ENCODE data around the gene HMGB1. TPM values are rescaled to one million over a fixed set of nuclear protein-coding genes. Genes with fewer than 3 reads are reported as not detected.

Gene HMGB1
- total RNA-seq, 4 donors from 2014 or later: 93.5 to 280 (median 154) TPM

DNA sequence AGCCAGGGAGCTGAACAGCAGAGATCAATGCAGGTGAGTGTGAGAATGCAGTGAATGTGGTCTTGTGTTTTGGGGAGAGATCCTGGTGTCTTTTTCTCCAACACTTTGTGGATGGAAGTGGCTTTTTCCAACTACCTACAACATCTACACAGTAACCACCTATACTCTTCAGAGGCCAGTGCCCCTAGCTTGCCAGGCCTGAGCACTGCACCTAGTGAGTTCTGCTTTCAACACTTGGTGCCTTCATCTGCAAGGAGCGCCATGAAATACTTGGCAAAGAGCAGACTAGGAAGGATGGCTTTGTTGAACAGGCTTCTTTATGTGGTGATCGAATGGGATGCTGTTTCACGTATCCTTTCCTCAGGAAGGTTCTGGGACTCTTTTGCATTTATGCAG is 21.3 kb upstream of the HMGB1 start:
- H3K27ac ChIP-seq: no peak overlapping the region
- H3K27me3 ChIP-seq: no peaks in the 10 kb centered on the region
- H3K36me3 ChIP-seq: no peaks in the 10 kb centered on the region
- H3K4me3 ChIP-seq: no peak overlapping the region
- H3K4me1 ChIP-seq: no peaks in the 10 kb centered on the region
- TF ChIP-seq, protein P1, sequence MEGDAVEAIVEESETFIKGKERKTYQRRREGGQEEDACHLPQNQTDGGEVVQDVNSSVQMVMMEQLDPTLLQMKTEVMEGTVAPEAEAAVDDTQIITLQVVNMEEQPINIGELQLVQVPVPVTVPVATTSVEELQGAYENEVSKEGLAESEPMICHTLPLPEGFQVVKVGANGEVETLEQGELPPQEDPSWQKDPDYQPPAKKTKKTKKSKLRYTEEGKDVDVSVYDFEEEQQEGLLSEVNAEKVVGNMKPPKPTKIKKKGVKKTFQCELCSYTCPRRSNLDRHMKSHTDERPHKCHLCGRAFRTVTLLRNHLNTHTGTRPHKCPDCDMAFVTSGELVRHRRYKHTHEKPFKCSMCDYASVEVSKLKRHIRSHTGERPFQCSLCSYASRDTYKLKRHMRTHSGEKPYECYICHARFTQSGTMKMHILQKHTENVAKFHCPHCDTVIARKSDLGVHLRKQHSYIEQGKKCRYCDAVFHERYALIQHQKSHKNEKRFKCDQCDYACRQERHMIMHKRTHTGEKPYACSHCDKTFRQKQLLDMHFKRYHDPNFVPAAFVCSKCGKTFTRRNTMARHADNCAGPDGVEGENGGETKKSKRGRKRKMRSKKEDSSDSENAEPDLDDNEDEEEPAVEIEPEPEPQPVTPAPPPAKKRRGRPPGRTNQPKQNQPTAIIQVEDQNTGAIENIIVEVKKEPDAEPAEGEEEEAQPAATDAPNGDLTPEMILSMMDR (IDR thresholded peaks at IDR 0.05): no peak
- no peak for TF ChIP-seq POLR2A (IDR thresholded peaks at IDR 0.05)
- no peaks in the 10 kb centered on the region for H3K9me3 ChIP-seq
- no peak for DNase-seq

DNA sequence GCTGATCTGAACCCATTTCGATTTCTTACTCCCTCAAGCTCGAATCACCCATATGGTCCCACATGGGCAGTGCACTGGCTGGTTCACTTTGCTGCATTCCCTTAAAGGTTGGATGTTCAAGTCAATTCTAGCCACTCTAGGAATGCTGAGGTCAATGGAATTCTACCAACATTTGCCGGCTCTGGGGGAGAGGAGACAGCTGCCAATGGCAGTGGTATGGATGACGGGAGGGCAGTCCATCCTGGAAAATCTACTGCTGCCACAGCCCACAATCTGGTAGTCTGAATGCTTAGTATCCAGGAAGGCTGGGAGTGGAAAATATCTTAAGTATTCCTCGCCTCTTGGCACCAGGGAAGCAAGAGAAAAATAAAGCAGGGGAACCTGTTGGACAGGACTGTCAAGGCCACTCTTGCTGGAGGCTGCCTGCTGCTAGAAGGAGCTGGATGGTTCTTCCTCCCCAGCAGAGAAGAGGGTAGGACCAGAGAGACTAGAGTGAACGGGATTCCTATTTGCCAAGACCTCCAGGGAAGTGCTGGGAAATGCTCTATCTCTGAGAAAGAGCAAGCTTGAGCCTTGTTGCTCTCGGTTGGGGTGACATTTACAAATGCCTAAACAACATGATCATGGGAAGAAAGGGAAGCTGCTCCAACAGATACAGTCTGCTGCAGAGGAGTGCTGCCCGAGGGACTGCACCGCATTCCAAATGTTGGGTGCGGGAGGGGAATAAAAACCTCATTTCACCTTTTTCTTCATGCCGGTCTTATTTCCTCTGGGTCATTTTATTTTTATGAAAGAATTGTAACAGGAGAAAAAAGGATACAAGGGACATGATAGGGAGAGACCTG is 20.7 kb upstream of the HMGB1 start:
- H3K27ac ChIP-seq: no peak overlapping the region
- no peak for DNase-seq
- TF ChIP-seq, protein P1 (IDR thresholded peaks at IDR 0.05): no peak
- no peak for TF ChIP-seq POLR2A (IDR thresholded peaks at IDR 0.05)

DNA sequence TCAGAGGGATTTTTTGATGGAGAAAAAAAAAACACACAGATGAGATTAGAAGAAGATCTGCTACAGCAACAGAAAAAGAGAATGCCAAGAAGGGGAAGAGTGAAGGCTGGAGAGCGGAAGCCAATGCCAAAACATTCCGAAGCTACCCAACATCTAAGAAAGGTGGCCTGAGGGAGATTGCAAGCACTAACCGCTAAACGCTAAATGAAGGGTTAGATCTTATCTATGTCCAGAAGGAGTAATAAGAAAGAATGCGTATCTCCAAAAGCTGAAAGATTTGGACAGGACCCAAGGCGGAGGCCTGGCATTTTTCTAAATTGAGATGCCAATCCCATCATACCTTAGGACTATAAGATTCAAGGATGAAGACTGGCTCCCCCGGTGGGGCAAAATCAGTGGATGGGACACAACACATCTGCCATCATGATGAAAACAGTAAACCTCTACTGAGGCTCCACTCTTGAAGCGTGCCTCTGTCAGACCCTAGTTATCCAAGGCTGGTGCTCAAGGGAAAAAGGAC is 15.6 kb upstream of the HMGB1 start:
- Histone ChIP-seq H3K27ac (no peak overlapping the region), H3K9me3 (no peaks in the 10 kb centered on the region), H3K4me3 (no peak overlapping the region), H3K4me1 (no peaks in the 10 kb centered on the region), H3K27me3 (no peaks in the 10 kb centered on the region), H3K36me3 (no peaks in the 10 kb centered on the region)
- no peak for DNase-seq
- no peak for TF ChIP-seq POLR2A (IDR thresholded peaks at IDR 0.05)
- TF ChIP-seq, protein P1 (IDR thresholded peaks at IDR 0.05): no peak

More for the DNA sequence above, 20.7 kb upstream of the HMGB1 start:
- H3K4me1 ChIP-seq: no peaks in the 10 kb centered on the region
- H3K9me3 ChIP-seq: no peaks in the 10 kb centered on the region
- H3K4me3 ChIP-seq: no peak overlapping the region
- H3K36me3 ChIP-seq: no peaks in the 10 kb centered on the region
- no peaks in the 10 kb centered on the region for H3K27me3 ChIP-seq

DNA sequence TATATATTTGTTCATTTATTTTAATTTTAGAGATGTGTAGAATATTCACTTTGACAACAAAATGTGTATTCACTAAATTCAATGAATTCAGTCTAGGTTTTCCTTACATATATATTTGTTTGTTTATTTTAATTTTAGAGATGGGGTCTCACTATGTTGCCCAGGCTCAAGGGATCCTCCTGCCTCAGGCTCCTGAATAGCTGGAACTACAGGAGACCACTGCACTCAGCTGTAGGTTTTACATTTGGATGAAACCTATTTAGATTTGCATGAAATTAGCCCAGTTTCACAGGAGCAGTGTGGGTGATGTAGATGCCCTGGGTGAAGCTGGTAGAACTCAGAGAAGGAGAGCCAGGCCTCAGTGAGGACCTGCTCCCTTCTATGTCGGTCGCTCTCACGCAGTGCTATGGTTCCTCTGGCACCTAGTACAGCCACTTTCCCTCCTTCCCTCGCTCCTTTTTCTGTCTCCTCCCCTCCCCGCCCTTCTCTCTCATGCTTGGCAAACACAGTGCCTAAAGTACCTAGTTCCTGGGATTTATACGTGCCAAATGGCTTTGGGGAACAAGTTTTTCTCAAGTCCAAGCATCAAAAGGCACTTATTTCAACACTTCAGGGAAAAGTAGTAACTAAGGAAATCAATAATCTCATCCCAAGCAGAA is 14.7 kb upstream of the HMGB1 start:
- no peaks in the 10 kb centered on the region for H3K27me3 ChIP-seq
- no peak overlapping the region for H3K4me3 ChIP-seq
- TF ChIP-seq POLR2A (IDR thresholded peaks at IDR 0.05): no peak
- TF ChIP-seq, protein P1 (IDR thresholded peaks at IDR 0.05): no peak
- DNase-seq: no peak
- H3K27ac ChIP-seq: no peak overlapping the region
- H3K4me1 ChIP-seq: no peaks in the 10 kb centered on the region
- no peaks in the 10 kb centered on the region for H3K36me3 ChIP-seq
- H3K9me3 ChIP-seq: no peaks in the 10 kb centered on the region

DNA sequence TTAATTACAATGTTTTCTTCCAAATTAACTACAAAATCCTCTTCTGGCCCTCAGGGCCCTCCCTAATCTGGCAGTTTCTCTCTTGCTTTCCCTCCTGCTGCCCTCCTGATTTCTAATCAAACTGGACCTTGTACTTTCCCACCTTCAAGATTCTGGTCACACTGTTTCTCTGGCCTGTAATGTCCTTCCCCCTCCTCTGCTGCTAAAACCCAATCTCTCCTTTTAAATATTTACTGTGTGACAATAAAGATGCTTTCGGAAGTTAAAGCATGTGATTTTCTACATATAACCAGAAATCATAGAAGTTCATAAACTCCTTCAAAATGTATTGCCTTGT is 14.1 kb upstream of the HMGB1 start:
- DNase-seq: no peak
- Histone ChIP-seq H3K9me3 (no peaks in the 10 kb centered on the region), H3K27ac (no peak overlapping the region), H3K36me3 (no peaks in the 10 kb centered on the region), H3K4me1 (no peaks in the 10 kb centered on the region), H3K27me3 (no peaks in the 10 kb centered on the region), H3K4me3 (no peak overlapping the region)
- TF ChIP-seq, protein P1 (IDR thresholded peaks at IDR 0.05): no peak
- TF ChIP-seq POLR2A (IDR thresholded peaks at IDR 0.05): no peak

Measured in Peyer's patch (tissue), 4 donors.